Spleen (tissue), 7 donors: ENCODE results near the gene HAUS3.
A peak's percentile ranks its signal among the peaks of the same experiment; 100 is the strongest.

Source experiments
- CTCF ChIP-seq, 11 experiments: fragments of 200-600 bp in 7 of 11; fragments of 450-650 bp in 4 of 11; sonication (generic) in 4 of 11; IDR thresholded peaks in 8 of 11; conservative IDR thresholded peaks in 3 of 11; 1 replicate in 7 of 11; 2 replicates in 4 of 11; pipeline versions ENCODE4 v1.4.0 to v1.8.0; 2016 to 2021; ENCODE audit warnings: antibody characterized with exemption in 11 of 11, inconsistent platforms in 4 of 11, mild to moderate bottlenecking in 1 of 11
- POLR2A ChIP-seq, 3 donors: fragments of 450-650 bp; IDR thresholded peaks; one replicate each; pipeline ENCODE4 v1.5.1; 2017; ENCODE audit warnings: antibody characterized with exemption in 3 of 3, mild to moderate bottlenecking in 1 of 3
- donor health status: DM: no; HTN: no; CAD: no; lungs with moderate emphysema.
- donor health status: DM: no; HTN: no; CAD: no.
- donor health status: DM: no; HTN: no; CAD: no.

- peak; percentile 65 to 89 (median 82) for TF ChIP-seq CTCF (IDR thresholded peaks at IDR 0.05 in 8 of 11, conservative IDR thresholded peaks at IDR 0.05 in 3 of 11)
- TF ChIP-seq POLR2A (IDR thresholded peaks at IDR 0.05) = no peak
Observed at GRCh38 chr4:2220016-2220630, 21.8 kb downstream of the HAUS3 start.
